GM12872 (cell line): Measurements from ENCODE around the gene ALK.

Experiments
- TF ChIP-seq, protein P1 (sequence below): IDR thresholded peaks from 3 replicates; pipeline ENCODE4 v1.5.1; 2011; ENCODE audit warnings: low read depth, mild to moderate bottlenecking, low read length, moderate library complexity; ENCODE audit not compliant: insufficient read depth

ALK gene

DNA sequence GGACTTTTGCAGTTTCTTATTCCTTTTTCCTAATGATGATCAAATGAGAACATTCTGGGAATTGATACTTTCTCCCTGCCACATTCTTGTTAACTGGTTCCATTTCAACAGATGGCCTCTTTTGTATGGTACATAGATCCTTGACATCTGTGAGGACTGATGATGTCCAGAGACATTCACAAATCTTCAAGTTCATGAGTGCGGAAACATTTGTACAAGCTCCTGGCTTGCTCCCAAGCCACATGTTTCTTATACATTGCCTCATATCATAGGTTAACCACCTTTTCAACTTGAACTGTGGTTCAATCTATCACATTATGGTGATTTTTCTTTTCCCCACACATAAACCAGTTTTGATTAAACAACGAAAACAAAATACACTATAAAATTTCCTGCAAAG is 538.9 kb downstream of the ALK start:
- TF ChIP-seq, protein P1, sequence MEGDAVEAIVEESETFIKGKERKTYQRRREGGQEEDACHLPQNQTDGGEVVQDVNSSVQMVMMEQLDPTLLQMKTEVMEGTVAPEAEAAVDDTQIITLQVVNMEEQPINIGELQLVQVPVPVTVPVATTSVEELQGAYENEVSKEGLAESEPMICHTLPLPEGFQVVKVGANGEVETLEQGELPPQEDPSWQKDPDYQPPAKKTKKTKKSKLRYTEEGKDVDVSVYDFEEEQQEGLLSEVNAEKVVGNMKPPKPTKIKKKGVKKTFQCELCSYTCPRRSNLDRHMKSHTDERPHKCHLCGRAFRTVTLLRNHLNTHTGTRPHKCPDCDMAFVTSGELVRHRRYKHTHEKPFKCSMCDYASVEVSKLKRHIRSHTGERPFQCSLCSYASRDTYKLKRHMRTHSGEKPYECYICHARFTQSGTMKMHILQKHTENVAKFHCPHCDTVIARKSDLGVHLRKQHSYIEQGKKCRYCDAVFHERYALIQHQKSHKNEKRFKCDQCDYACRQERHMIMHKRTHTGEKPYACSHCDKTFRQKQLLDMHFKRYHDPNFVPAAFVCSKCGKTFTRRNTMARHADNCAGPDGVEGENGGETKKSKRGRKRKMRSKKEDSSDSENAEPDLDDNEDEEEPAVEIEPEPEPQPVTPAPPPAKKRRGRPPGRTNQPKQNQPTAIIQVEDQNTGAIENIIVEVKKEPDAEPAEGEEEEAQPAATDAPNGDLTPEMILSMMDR: no peak

DNA sequence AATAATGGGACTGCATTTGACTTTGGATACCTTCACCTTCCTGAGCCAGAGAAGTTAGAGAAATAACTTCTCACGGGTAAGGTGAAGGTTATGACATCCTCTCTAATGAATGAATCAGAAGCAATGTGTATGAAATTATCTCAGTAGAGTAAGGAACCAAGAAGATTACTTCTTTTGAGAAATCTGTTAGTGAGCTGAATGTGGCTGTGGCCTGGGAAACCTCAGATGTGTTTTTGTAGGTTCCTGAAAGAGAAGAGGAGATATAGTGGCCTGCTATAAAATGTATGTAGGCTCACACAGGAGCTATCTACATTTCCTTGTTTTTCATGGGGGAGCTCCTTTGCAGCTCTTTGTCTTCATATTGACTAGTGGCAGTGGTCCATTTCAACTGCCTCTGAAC is 543.6 kb downstream of the ALK start:
- TF ChIP-seq, protein P1: no peak

DNA sequence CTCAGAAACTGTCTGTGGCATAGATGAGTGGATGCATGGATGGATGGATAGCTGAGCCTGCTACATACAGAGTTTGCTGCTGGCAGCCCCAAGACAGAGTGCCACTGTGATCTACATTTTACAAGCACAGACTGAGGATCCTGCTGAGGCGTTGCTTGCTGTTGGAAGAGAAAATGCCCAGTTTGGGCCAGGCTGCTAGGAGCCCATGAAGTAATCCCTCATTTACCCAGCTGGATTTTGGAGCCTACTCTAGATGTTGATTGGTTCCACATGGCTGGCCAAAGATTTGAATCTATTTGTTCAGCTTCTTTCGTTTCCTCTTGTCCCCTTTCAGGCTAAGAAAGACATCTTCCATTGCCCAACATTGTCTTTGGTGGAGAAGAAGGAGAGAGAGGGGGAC is 544.8 kb downstream of the ALK start:
- TF ChIP-seq, protein P1: no peak

DNA sequence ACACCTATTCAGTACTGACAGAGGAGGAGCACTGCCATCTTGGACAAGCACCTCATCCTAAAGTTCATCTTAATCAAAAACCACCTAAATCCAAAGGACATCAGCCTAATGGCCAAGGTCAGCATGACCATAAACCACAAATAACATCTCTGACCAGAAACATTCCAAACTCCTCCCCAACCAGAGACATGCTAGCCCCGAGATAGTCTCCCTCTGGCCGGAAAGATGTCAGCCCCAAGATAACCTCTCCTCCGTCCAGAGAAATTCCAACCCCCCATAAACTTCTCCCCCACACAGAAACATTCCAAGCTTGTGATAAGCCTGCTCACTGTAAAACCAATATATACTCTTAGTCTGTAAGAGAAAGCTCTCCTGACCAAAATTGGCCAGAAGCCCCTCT is 545.5 kb downstream of the ALK start:
- TF ChIP-seq, protein P1: no peak

DNA sequence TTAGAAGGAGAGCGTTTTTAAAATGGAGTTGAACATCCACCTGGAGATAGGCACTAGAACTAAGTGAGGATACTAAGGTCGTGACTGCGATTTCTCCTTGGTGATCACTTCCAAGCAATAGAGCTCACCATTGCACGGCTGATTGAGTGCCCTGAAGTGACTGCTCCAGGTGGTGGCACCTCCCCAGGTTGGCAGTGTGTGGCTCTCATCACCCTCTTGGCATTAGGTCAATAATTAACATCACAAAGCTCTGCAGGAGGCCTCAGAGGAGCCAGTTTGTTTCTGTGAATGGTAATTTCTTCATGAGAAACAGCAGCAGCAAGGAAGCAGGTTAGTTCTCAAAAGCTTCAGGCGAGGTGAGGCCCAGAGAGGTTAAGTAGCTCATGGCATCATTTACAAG is 546.6 kb downstream of the ALK start:
- TF ChIP-seq, protein P1: no peak

DNA sequence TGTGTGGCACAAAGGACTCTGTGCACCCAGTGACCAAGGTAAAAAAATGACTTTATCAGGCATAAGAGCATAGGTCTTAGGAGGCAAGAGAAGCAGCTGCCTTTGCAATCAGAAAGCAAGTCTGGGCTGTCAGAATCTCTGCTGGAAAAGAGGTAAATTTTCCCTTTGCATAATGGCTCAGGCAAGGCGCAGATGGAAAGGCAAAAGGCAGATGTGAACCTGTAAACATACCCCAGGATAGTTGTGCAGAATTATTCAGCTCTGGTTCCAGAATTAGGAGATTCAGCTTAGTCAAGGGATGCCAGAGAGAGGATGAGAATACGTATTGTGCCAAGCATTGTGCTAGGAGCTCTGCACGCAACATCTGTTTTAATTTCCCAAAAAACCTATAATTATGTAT is 547.5 kb downstream of the ALK start:
- TF ChIP-seq, protein P1: no peak

DNA sequence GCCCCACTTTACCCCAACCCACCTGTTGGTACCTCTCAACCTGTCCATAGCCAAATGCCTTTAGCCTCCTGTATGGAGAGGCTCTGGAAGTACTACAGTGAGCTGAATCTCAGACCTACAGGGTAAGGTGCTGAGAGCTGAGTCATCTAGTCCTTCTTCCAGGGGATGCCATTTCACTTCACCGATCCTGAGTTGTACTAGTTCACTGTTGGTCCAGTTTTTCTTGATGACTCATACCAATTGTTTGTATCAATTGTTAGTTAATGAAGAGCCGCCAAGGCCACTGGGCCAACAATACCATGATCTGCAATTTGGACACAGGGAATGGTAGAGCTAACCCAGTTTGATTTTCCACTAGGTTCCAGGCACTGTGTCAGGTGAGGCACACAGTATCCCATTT is 549.2 kb downstream of the ALK start:
- TF ChIP-seq, protein P1: no peak
